ENCODE measurements around the gene FOXJ1. TPM values are rescaled to one million over a fixed set of nuclear protein-coding genes. Genes with fewer than 3 reads are reported as not detected.

FOXJ1 gene
- polyA plus RNA-seq, 10 donors: 0.05 to 0.41 (median 0.12) TPM; not detected in 3

DNA sequence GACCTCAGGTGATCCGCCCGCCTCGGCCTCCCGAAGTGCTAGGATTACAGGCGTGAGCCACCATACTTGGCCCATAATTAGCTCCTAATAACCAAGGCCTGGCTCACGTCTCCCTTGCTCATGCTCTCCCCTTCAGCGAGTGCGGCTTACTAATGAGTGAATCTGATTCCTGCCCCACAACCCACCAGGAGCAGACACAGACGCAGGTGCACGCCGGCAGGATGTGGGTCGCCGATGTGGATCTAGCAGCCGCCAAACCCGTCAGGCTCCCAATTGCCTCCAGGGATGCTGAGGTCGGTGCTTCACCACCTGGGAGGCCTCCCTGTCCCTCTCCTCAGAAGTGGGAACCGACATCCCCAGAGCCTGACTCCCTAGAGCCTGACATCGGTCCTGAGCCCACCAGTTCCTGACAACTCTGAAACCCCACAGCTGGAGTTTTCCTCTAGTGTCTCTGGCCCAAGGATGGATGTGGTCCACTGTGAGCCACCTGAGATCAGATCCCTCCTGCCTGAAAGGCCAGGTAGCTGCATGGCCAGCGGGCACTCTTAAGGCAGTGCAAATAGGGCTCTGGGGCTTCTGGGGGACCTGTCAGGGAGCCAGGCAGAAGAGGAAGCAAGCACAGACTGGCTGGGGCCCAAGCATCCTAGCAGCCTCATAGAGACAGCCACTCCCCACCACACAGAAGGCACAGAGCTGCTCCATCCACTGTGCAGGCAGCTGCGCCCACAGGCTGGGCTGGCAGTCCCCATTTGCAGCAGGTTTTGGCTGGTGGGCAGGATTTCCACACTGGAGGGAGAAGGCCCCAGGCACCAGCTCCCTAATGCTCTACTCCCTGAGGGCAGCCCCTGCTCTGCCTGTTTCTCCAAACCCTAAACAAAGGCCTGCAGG is 48.3 kb downstream of the FOXJ1 start:
- no peak for DNase-seq

GRCh38 chr17:76091526-76092286 is 49.3 kb downstream of the FOXJ1 start:
- DNase-seq: no peak

DNA sequence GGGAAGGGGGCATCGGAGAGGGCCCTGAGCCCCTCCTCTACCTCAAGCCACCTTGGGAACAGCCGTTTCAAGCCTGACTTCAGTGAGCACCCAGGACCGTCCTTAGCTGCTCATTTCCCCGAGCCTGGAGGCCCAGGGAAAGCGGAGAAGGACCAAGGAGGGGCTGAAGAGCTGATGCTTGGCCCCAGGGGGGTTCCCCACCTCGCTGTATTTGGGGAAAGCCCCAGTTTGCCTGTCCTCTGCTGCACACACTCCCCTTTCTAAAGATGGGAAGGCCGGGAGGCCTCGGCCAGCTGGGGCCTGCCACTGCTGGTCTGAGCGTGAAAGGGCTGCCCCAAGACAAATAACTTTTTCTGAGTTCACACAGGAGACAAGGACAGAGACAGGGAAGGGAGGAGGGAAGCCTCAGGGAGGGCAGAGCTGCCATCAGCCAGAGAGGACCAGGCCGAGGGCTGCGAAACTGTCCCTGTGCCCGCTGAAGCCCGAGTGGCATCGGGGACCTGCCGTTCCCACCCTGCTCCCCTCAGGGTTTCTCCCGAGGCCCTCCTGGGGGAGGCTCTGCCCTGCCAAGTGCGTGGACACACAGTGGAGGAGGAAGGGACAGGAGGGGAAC is 50.4 kb downstream of the FOXJ1 start:
- DNase-seq: no peak

DNA sequence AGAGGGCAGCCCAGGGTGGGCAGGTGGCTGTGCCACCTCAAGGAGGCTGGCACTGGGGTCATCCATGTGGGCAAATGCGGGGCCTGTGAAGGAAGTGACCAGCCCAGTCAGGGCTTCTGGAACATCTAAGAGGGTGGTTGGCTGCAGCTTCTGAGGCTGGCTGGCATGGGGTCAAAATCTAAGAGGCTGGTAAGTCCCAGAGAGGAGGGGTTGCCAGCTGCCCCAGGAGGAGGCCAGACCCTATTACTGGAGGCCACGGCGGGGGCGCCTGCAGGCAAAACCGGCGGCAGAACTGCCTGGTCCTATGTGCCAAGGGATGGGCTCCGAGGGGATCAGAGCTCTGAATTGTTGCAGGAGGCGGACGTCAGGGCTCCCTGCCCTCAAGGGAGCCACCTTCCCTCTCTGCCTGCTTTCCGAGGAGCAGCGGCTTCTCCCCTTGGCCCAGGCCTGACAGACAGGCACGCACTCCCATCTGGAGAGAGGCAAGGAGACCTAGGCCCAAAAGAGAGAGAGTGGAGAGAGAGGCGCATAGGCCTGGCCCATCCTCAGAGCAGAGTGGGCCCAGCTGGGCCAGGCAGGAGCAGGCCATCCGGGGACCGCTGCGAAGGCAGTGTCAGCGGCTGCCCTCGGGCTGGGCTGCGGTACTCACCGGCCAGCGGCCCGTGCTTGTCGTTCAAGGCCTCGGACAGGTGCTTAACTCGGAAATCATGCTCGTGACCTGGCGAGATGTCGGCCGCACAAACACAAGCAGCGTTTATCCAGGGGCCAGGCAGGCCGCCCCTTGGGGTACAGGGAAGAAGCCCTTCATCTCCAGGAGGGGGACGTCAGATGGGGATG is 51.1 kb downstream of the FOXJ1 start:
- no peak for DNase-seq

DNA sequence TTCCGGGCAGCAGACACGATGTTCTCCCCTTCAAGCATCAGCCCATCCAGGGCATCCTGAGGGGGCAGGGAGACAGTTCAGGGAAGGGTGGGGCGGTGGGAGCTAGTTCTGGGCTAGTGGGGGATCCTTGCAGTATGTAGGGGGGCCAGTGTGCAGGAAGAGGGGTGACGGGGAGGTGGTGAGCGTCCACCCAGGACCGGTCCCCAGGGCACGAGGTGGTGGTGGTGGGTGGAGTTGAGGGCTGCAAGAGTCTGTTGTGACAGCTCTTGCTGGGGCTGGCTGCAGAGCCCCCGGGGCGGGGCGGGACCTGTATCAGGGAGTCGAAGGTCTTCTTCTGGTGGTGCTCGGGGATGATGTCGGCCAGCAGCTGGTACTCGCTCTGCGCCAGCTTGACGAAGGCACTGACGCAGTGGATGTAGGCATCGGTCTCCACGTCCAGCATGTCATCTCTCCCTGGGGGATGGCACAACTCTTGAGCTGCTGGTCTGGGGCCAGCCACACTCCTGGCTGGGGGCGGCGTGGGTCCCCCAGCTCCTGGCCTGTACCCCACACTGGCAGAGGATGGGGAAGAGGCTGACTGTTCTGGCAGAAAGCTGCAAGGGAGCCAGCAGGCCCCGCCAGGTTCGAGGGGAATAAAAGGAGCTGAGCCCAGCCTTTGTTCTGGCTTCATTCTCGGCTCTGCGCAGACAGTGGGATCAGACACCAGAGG is 52.0 kb downstream of the FOXJ1 start:
- no peak for DNase-seq

- no peak for DNase-seq
These were observed 52.8 kb downstream of the FOXJ1 start for GRCh38 chr17:76088041-76088867.

DNA sequence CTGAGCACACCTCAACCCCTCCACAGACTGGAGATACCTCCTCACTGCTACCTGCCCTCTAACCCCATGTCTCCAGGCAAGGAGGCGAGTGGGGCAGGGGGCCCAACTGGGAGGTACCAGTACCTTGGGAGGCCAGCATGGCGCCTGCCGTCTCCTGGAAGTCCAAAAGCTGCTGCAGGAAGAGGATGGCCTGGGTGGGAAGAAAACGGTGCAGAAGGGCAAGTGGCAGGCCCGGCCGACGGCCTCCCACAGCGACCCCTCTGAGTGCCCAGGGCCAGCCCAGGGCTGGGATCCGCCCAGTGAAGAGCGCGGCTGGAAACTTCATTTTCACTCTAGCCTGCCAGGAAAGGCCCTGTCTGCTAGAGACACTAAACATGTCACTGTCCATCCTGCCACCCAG is 53.5 kb downstream of the FOXJ1 start:
- DNase-seq: no peak

DNA sequence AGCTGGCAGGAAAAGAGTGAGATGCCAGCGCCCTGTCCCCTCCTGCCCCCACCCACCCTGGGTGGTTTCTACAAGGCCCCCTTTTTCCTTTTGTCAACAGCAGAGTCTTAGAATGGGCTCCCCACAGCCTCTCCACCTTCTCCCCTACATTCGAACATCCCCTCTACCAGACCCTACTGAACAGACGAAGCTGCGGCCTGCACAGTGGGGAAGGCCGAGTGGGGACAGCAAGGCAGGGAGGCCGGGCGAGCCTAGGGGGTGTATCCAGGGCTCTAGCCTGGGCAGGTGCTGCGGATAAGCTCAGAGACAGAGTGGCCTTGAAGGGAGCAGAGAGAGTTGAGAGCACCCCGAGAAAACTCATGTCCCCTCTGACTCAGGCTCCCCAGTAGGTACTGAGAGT is 54.7 kb downstream of the FOXJ1 start:
- no peak for DNase-seq

Other genes with a start within 250 kb of the FOXJ1 start
- 10 to 100 TPM in 9 of 10 donors, 1 to 10 TPM in 1; 9.2 to 20.8 (median 13.9) TPM for gene TRIM65, start 244.3 kb downstream of the FOXJ1 start, polyA plus RNA-seq (ENCODE audit: insufficient read length in 10 of 10)
- gene MRPL38, start 236.4 kb downstream of the FOXJ1 start, polyA plus RNA-seq (ENCODE audit: insufficient read length in 10 of 10): 10 to 100 TPM; 52.9 to 67.8 (median 63.9) TPM
- gene FBF1, start 200.2 kb downstream of the FOXJ1 start, polyA plus RNA-seq (ENCODE audit: insufficient read length in 10 of 10): 1 to 10 TPM; 3.1 to 7.9 (median 6.2) TPM
- 10 to 100 TPM; 14.2 to 22.4 (median 18.5) TPM for gene ACOX1, start 162.1 kb downstream of the FOXJ1 start, polyA plus RNA-seq (ENCODE audit: insufficient read length in 10 of 10)
- 10 to 100 TPM in 9 of 10 donors, 1 to 10 TPM in 1; 8.5 to 20.2 (median 14.0) TPM for gene TEN1, start 162.0 kb downstream of the FOXJ1 start, polyA plus RNA-seq (ENCODE audit: insufficient read length in 10 of 10)
- 10 to 100 TPM in 1 of 10 donors, 1 to 10 TPM in 9; 3.9 to 12.1 (median 7.1) TPM for gene CDK3, start 140.4 kb downstream of the FOXJ1 start, polyA plus RNA-seq (ENCODE audit: insufficient read length in 10 of 10)
- 10 to 100 TPM in 2 of 10 donors, under 1 TPM in 7, not detected in 1; 0.11 to 12.4 (median 0.18) TPM for gene EVPL, start 113.9 kb downstream of the FOXJ1 start, polyA plus RNA-seq (ENCODE audit: insufficient read length in 10 of 10)
- gene SRP68, start 68.7 kb downstream of the FOXJ1 start, polyA plus RNA-seq (ENCODE audit: insufficient read length in 10 of 10): 10 to 100 TPM; 62.0 to 92.5 (median 78.8) TPM
- not detected for gene GALR2, start 66.5 kb downstream of the FOXJ1 start, polyA plus RNA-seq (ENCODE audit: insufficient read length in 10 of 10)
- 10 to 100 TPM in 3 of 10 donors, 1 to 10 TPM in 7; 1.7 to 17.8 (median 6.9) TPM for gene ZACN, start 62.1 kb downstream of the FOXJ1 start, polyA plus RNA-seq (ENCODE audit: insufficient read length in 10 of 10)
- gene EXOC7, start 37.5 kb downstream of the FOXJ1 start, polyA plus RNA-seq (ENCODE audit: insufficient read length in 10 of 10): 100 to 1,000 TPM in 1 of 10 donors, 10 to 100 TPM in 9; 63.9 to 103 (median 82.0) TPM
- gene RNF157, start 99.2 kb upstream of the FOXJ1 start, polyA plus RNA-seq (ENCODE audit: insufficient read length in 10 of 10): 10 to 100 TPM in 5 of 10 donors, 1 to 10 TPM in 5; 5.6 to 15.7 (median 9.8) TPM
- gene UBALD2, start 124.1 kb upstream of the FOXJ1 start, polyA plus RNA-seq (ENCODE audit: insufficient read length in 10 of 10): 10 to 100 TPM; 11.9 to 20.7 (median 16.8) TPM
- gene QRICH2, start 167.0 kb upstream of the FOXJ1 start, polyA plus RNA-seq (ENCODE audit: insufficient read length in 10 of 10): 1 to 10 TPM; 2.1 to 4.7 (median 3.4) TPM
- gene PRPSAP1, start 212.7 kb upstream of the FOXJ1 start, polyA plus RNA-seq (ENCODE audit: insufficient read length in 10 of 10): 10 to 100 TPM; 29.0 to 51.6 (median 36.0) TPM
- gene SPHK1, start 243.4 kb upstream of the FOXJ1 start, polyA plus RNA-seq (ENCODE audit: insufficient read length in 10 of 10): 1 to 10 TPM in 9 of 10 donors, under 1 TPM in 1; 0.84 to 3.1 (median 1.6) TPM

Measured in muscle of back (tissue), 11 donors.